Stimulated activated CD8-positive, alpha-beta memory T cell treated with anti-CD3 and anti-CD28 coated beads, Interleukin-7, amount 100 ng/mL, for 24 hours (primary cell): Measurements from ENCODE around the gene NCK1.
"Not testable (repeated sequence)": the region's sequence is repeated elsewhere in the genome, so short reads cannot be mapped to it uniquely, and the experiment has no call there.

Experiments used
- DNase-seq: peaks from one replicate; pipeline ENCODE4 v3.0.0-alpha.2; 2020; ENCODE audit warnings: low read depth

The NCK1 gene

GRCh38 chr3:136947477-136947876, 85.5 kb downstream of the NCK1 start:
- no peak for DNase-seq

DNA sequence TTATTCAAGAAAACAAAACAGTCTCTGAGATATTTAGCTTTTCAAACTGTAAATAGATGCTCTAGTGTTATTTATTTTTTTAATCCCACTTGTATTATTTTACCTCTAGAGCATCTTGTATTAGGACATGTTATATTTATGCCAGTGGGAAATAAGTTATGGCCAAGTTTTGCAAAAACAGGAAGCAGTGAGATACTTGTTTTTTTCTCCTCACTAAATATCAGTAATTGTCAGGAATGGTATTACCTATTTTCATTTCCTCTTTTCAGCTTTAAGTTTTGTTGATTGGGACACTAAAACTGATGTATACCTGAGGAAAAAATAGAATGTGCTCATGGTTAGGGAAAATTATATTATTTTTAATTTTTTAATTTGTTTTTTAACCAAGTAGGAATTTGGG, 87.1 kb downstream of the NCK1 start:
- DNase-seq = no peak

GRCh38 chr3:136949708-136950107, 87.7 kb downstream of the NCK1 start:
- no peak for DNase-seq

GRCh38 chr3:136950623-136951022, 88.6 kb downstream of the NCK1 start:
- no peak for DNase-seq

DNA sequence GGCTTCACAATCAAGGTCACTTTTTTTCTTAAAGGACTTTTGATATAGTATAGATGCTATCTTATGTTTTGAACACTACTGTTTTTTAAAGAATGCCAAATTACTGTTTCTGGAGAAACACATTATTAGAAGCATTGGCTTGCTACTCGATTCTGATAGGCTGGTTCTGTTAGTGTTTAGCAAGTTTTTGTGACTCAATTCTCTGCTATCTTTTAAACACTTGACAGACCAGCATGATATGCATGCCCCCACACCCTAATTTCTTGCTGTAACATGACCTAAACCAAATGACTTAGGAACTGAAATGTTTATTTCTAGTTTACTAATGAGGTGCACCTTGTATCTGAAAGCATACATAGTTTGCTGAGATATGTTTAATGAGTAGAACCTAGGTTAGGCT, 90.3 kb downstream of the NCK1 start:
- no peak for DNase-seq

- no peak for DNase-seq
These were observed 92.2 kb downstream of the NCK1 start for GRCh38 chr3:136954251-136954650.

DNA sequence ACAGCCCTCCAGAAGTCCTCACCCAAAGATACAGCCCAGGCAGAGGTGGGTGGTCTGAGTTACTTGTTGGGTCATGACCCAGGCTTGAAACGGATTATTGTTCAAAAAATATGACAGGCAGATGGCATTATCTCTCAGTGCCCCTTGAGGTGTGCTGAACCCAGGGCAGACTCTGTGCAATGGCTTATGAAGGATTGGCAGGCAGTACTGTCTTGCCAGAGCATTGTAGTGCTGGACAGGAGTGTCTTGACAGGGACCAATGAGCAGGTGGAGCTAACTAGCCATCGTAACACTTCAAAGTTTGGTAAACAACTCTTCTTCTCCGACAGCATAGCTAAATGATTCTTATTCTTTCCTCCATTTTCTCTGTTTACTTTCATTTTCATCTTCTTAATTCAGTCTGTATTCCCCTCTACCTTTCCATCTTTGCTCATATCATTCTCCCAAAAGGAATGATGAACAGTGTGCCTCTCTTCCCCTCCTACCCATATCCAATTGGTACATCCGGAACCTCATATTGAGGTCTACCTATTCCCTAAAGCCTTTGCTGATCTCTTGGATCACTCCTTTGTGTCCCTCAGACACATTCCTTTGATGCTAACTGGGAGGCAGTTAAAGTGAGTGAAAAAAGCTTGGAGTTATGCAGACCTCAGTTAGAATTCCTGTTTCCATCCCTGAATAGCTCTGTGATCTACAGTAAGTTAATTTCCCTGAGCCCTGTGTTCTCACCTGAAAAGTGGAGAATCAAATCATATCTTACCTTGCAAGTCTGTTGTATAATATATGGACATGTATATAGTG, 93.2 kb downstream of the NCK1 start:
- DNase-seq = no peak

- DNase-seq = no peak
These were observed 93.8 kb downstream of the NCK1 start for GRCh38 chr3:136955813-136956212.

DNA sequence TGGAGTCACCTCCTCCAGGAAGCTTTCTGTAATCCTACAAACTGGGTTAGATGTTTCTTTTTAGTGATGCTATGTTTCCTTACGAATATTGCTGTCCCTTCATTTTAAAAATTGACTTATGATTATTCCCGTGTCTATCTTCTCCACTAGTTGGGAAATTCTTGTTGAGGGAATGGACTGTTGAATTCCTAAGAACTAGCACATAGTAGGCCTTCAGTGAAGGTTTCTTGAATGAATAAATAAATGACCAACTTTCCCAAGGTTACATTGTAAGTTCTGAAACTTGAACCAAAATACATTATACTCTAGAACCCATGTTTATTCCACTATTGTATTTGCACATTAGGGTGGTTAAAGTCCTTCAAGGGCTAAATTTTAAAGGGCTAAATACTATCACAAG, 95.0 kb downstream of the NCK1 start:
- no peak for DNase-seq

GRCh38 chr3:136957751-136958288, 95.8 kb downstream of the NCK1 start, which contains the start of gene IL20RB:
IL20RB (plus strand) TSS chr3:136957983; CDS start chr3:136958114, 131 bp downstream.
- no peak for DNase-seq

GRCh38 chr3:136958939-136959338, 96.9 kb downstream of the NCK1 start:
- DNase-seq = no peak

GRCh38 chr3:136959599-136959998, 97.6 kb downstream of the NCK1 start:
- DNase-seq = no peak

DNA sequence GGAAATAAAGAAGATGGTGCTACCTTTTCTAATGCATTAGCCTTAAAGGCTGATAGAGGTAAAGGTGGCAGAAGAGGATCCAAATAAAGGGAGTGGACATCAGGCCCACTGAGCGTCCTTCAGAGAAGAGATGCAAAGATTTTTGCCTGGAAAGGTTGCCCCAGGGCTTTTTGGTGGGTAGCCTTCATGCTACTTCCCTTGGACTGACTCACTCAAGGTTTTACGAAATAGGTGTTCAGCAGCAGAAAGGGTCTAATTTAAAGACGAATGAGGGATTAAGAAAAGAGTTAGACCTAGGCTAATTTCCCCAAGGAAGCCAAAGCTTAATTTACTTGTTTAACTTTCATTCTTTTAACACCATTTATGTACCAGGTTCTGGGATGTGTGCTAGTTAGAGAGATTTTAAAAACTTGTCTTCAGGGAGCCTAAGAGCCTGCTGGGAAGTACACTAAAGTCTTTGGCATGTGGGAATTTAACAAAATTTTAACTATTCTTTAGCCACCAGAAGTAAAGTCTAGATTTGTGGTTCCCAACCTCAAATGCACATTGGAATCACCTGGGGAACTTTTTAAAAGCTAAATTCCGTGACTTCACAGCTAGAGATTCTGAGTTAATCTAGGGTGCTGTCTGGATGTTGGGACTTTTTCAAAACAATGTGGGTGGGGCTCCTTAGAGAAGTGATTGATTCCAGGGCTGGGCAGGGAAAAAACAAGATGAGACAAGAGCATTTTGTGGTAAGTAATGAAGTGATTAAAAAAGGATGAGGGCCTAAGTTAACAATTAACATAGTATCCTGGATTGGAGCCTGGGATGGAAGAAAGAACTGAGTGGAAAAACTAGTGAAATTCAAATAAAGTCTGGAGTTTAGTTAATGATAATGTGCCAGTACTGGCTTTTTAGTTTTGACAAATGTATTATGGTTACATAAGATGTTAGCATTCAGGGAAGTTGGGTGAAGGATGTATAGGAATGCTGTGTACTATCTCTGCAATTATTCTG, 99.1 kb downstream of the NCK1 start:
- no peak for DNase-seq

DNA sequence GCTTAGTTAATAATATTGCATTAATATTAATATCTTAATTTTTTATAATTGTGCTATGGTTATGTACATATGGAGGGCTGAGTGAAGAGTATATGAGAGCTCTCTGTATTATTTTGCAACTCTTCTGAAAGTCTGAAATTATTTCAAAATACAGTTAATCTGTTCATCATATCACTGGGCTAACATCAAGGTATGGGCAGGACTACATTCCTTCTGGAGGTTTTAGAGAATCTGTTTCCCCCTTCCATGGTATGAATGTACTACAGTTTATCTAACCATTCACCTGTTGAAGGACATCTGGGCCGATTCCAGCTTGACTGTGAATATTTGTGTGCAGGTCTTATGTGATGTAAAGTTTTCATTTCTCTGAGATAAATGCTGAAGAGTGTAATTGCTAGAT, 100.9 kb downstream of the NCK1 start:
- DNase-seq = no peak

DNA sequence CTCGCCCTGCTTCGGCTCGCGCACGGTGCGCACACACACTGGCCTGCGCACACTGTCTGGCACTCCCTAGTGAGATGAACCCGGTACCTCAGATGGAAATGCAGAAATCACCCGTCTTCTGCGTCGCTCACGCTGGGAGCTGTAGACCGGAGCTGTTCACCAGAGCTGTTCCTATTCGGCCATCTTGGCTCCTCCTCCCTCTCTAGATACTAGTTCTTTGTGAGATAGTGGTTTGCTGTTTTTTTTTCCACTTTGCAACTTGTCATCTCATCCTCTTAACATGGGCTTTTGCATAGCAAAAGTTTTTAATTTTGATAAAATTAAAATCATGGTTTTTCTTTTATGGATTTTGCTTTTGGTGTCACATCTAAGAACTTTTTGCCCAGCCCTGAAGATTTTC, 107.5 kb downstream of the NCK1 start:
- not testable (repeated sequence) for DNase-seq

DNA sequence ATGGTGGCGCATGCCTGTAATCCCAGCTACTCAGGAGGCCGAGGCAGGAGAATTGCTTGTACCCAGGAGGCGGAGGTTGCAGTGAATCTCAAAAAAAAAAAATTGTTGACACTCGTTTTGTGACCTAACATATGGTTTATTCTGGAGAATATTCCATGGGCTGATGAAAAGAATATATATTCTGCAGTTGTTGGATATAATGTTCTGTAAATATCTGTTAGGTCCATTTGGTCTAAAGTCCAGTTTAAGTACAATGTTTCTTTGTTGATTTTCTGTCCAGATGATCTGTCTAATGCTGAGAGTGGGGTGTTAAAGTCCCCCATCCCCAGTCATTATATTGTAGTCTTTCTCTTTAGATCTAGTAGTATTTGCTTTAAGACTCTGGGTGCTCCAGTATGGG, 111.3 kb downstream of the NCK1 start:
- no peak for DNase-seq

- no peak for DNase-seq
These were observed 112.7 kb downstream of the NCK1 start for GRCh38 chr3:136974670-136975069.

GRCh38 chr3:136979204-136979603, 117.2 kb downstream of the NCK1 start:
- no peak for DNase-seq

DNA sequence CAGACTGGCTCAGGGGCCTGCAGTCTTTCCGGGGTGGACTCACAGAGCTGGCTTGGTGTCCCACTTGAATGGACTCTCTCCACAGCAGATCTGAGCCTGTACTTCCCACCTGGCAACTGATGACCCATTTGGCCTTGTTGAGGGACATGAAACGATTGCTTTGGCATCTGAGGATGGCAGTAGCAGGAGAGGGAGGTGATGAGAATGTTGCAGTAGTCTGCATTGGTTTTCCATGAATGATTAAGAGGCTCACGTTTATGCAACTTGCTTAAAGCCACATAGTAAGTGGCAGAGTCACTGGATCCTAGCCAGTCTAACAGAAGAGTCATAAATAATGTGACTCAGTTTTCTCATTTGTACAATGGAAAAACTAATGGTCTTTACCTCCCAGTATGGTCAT, 117.7 kb downstream of the NCK1 start:
- DNase-seq = no peak

- DNase-seq = no peak
These were observed 120.0 kb downstream of the NCK1 start for GRCh38 chr3:136982033-136982432.

DNA sequence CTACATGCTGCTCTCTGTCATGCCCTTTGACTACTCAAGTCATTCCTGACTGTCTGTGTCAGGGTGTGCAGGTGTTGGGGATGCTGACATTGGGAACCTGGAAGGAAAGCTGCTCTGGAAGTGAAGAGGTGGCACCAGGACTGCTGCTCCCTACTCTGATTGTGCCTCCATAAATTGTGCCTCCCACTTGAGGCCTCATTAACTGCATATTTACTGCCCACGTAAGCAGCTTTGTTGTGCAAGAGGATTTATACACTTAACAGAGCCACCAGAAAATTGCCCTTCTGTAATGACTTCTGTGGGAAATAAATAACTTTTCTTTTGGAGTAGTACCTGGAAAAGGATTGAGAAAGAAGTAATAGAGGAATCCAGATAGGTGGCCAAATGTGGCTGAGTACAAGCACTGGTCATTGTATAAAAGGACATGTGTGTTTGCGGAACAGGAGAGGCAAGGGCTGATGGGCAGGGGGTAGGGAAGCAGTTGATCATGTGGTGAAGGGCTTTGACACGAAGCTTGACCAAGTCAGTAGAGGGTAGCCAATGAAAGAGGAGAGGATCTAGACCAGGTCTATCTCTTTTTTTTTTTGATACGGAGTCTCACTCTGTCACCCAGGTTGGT, 120.6 kb downstream of the NCK1 start:
- DNase-seq = no peak

DNA sequence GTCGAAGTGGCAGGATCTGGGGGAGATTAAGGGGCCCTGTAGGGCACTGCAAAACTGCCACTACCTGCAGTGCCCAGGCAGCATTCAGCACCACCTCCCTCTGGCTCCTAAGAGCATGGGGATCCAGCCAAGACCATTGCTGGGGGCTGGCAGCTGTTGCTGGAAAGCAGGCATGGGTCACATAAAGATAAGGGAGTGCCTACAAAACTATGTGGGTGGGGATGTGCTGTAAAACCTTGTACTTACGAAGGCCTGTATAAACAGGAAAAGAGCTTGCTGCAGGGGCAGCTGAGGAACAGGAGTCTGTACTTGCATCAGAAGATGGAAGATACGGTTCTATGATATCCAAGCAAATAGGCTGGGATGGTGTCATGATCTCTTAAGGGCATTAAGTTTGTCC, 122.8 kb downstream of the NCK1 start:
- DNase-seq = no peak
